Colonic mucosa (tissue), 4 donors: Measurements from ENCODE around the gene KDM6A. TPM values are rescaled to one million over a fixed set of nuclear protein-coding genes. Genes with fewer than 3 reads are reported as not detected.

Experiments used
- DNase-seq: peaks from one replicate; pipeline ENCODE4 v3.0.0-alpha.2; 2020
- H3K27ac ChIP-seq: fragments of 200-600 bp; one replicate; pipeline ENCODE4 v1.8.0; 2021
- H3K27me3 ChIP-seq: fragments of 200-600 bp; one replicate; pipeline ENCODE4 v1.8.0; 2021
- H3K36me3 ChIP-seq: fragments of 200-600 bp; one replicate; pipeline ENCODE4 v1.8.0; 2021
- H3K4me1 ChIP-seq: fragments of 200-600 bp; one replicate; pipeline ENCODE4 v1.8.0; 2021; ENCODE audit warnings: mild to moderate bottlenecking
- H3K4me3 ChIP-seq: fragments of 200-600 bp; one replicate; pipeline ENCODE4 v1.8.0; 2021
- H3K9ac ChIP-seq, 2 donors: one replicate each; pipeline ENCODE4 v1.7.0; 2013; ENCODE audit warnings: control low read depth in 2 of 2, low read depth in 2 of 2, low read length in 2 of 2
- H3K9me3 ChIP-seq: fragments of 200-600 bp; one replicate; pipeline ENCODE4 v1.8.0; 2021
- CTCF ChIP-seq: fragments of 200-600 bp; IDR thresholded peaks from one replicate; pipeline ENCODE4 v1.8.0; 2022; ENCODE audit warnings: antibody characterized with exemption, mild to moderate bottlenecking
- intact Hi-C: fragments of 100-400 bp; cut with DNase I; formaldehyde crosslinking; loops from one replicate; pipeline ENCODE4 v1.14.1; 2022
- total RNA-seq, 2 donors: library from RNA; stranded (reverse); fragmentation: NEBNext Ultra II Directional in 1 of 2; extraction: Animal tissue kit (Norgen Biotek cat#: 25700) in 1 of 2; gene quantifications; one replicate each; pipeline ENCODE4 v1.2.1, GENCODE V29; 2021
- donor health status: healthy.
- donor health status: DM: no; HTN: no; CAD: no.
- donor health status: DM: no; HTN: no; CAD: no.

The KDM6A gene
- total RNA-seq, 2 donors from 2014 or later: 31.6 to 45.3 TPM

- H3K27ac ChIP-seq: peak overlapping the region; percentile 99
- DNase-seq: peak; percentile 62
- no peaks in the 10 kb centered on the region for H3K36me3 ChIP-seq
- H3K9ac ChIP-seq: peak overlapping the region; percentile 91 to 95
- H3K27me3 ChIP-seq: no peaks in the 10 kb centered on the region
- TF ChIP-seq CTCF: no peak
- intact Hi-C loops: loop anchor here (10.0 kb wide), 1 partner anchor 191 kb away; no protein-coding TSS in a partner anchor
- H3K9me3 ChIP-seq: no peaks in the 10 kb centered on the region
- H3K4me3 ChIP-seq: peak overlapping the region; percentile 93
- H3K4me1 ChIP-seq: peaks cover 12% of the 10 kb centered on the region
Observed at GRCh38 chrX:44873415-44874276, 658 bp downstream of the KDM6A start.

DNA sequence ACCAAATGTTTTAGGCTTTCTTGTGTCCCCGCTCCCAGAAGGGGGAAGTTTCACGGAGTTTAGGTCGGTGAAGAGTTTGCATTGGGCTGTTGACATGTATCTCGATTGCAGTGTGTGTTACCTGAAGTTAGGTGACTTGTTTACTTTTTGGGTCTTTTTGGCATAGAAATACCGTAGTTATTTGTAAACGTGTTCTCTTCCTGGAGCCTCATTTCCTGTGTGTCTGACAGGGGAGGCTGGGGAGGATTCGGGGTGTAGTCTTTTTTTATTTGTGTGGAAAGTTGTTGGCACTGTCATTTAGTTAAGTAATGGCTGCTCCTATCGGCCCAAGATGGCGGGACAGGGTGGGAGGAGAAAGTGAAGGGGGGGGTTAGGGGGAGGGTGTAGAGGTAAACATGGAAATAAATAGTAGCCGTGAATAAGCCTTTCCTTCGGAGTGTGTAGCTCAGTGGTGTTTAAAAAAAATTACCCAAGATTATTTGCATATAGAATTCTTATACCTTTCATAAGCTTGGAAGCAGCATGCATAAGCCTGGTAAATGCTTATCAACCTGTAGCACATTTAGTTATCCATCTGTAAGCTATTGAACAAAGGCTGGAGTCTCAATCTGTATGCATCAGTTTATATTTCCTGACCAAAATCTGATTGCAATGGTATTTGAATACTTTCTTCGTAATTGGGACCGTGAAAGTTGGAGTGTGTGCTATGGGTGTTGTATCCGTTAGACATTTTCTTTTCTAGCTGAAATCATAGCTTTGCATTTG lies 1.6 kb downstream of the KDM6A start:
- Histone ChIP-seq H3K27me3 (no peaks in the 10 kb centered on the region), H3K4me3 (peak overlapping the region; percentile 93), H3K27ac (peak overlapping the region; percentile 99), H3K9ac (peak overlapping the region; percentile 91 to 95), H3K9me3 (no peaks in the 10 kb centered on the region), H3K36me3 (no peaks in the 10 kb centered on the region), H3K4me1 (peaks cover 14% of the 10 kb centered on the region)
- intact Hi-C loops: loop anchor here (10.0 kb wide), 1 partner anchor 190 kb away; no protein-coding TSS in a partner anchor
- TF ChIP-seq CTCF: no peak
- peak; percentile 66 for DNase-seq

GRCh38 chrX:44875185-44875489 lies 2.1 kb downstream of the KDM6A start:
- Histone ChIP-seq H3K36me3 (no peaks in the 10 kb centered on the region), H3K9me3 (no peaks in the 10 kb centered on the region), H3K27ac (peak overlapping the region; percentile 99), H3K27me3 (no peaks in the 10 kb centered on the region), H3K4me1 (peaks cover 14% of the 10 kb centered on the region), H3K9ac (no peak overlapping the region), H3K4me3 (peak overlapping the region; percentile 93)
- intact Hi-C loops: loop anchor here (10.0 kb wide), 1 partner anchor 190 kb away; no protein-coding TSS in a partner anchor
- no peak for DNase-seq
- no peak for TF ChIP-seq CTCF

DNA sequence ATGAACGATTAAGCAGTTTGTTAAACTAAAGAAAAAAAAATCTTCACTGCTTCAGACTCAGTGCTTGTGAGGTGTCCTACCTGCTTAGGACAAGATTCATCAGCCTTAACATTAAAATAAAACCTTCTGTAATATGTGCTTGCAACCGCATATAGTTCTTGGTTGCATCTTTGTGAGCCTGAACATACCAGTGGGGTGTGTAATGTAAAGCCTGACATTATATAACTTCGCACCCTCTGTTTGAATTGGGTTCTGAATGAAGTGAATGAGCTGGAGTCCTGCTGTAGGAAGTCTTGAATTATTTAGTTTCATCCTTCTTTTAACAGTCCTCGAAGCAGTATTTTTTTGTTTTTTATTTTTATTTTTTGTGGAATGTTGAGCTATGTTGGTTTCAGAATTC lies 3.1 kb downstream of the KDM6A start:
- H3K4me3 ChIP-seq: no peak overlapping the region
- H3K27me3 ChIP-seq: no peaks in the 10 kb centered on the region
- H3K36me3 ChIP-seq: no peaks in the 10 kb centered on the region
- DNase-seq: no peak
- intact Hi-C loops: loop anchor here (10.0 kb wide), 1 partner anchor 189 kb away; no protein-coding TSS in a partner anchor
- TF ChIP-seq CTCF: no peak
- peaks cover 14% of the 10 kb centered on the region for H3K4me1 ChIP-seq
- no peak overlapping the region for H3K27ac ChIP-seq
- H3K9ac ChIP-seq: no peak overlapping the region
- no peaks in the 10 kb centered on the region for H3K9me3 ChIP-seq

- intact Hi-C loops: loop anchor here (10.0 kb wide), 1 partner anchor 188 kb away; no protein-coding TSS in a partner anchor
- no peak overlapping the region for H3K27ac ChIP-seq
- peaks cover 14% of the 10 kb centered on the region for H3K4me1 ChIP-seq
- H3K4me3 ChIP-seq: no peak overlapping the region
- no peaks in the 10 kb centered on the region for H3K27me3 ChIP-seq
- no peaks in the 10 kb centered on the region for H3K36me3 ChIP-seq
- no peaks in the 10 kb centered on the region for H3K9me3 ChIP-seq
- TF ChIP-seq CTCF: no peak
- no peak for DNase-seq
- H3K9ac ChIP-seq: no peak overlapping the region
Observed at GRCh38 chrX:44876767-44877166, 3.8 kb downstream of the KDM6A start.
